COLO668 (cell line): ENCODE measurements around the gene PFAS.

Experiments used
- DNase-seq: peaks from one replicate; lab custom pipeline; 2025; ENCODE audit not compliant: unreplicated experiment; lab: John Stamatoyannopoulos, UW

Gene PFAS

DNA sequence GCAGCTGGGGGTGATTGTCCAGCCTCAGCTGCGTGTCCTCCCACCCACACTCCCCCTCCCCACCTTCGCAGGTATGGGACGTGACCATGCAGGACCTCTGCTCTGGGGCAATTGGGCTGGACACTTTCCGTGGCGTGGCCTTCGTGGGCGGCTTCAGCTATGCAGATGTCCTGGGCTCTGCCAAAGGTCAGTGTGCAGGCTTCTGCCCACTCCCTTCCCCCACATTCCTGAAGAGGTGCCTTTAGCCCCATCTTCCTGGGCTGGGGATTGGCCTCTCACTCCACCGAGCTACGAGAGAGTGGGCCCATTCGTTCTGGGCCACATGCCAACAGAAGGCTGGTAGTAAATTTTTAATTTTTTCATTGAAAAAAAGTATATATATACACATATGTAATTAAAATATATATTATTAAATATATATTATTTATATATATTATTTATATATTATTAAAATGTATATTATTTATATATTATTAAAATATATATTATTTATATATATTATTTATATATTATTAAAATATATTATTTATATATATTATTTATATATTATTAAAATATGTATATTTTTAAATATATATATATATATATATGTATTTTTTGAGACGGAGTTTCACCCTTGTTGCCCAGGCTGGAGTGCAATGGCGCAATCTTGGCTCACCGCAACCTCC lies 18.5 kb downstream of the PFAS start:
- no peak for DNase-seq

DNA sequence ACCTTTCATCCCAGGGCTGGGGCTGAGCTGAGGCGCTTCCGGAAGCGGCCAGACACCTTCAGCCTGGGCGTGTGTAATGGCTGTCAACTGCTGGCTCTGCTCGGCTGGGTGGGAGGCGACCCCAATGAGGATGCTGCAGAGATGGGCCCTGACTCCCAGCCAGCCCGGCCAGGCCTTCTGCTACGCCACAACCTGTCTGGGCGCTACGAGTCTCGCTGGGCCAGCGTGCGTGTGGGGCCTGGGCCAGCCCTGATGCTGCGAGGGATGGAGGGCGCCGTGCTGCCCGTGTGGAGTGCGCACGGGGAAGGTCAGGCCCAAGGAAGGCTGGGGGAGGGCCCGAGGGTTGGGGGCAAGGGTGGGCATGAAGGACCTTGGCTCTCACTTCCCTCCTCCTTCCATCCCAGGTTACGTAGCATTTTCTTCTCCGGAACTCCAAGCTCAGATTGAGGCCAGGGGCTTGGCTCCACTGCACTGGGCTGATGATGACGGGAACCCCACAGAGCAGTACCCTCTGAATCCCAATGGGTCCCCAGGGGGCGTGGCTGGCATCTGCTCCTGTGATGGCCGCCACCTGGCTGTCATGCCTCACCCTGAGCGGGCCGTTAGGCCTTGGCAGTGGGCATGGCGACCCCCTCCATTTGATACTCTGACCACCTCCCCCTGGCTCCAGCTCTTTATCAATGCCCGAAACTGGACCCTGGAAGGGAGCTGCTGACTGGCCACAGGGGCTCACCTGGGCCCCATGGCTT lies 19.6 kb downstream of the PFAS start:
- no peak for DNase-seq

DNA sequence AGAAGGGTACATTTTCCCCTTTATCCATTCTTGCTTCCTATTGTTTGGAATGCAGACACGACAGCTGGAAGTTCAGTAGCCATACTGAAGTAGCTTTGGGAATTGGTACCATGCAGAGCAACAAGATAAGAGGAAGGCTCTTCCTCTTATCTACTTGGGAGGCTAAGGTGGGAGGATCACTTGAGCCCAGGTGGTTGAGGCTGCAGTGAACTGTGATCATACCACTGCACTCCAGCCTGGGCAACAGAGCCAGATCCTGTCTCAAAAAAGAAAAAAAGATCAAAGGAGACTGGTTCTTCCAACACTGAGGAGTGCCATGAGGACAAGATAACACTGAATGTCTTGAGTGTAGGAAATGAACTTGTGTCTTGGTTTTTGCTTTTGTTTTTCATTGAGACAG lies 23.3 kb downstream of the PFAS start:
- DNase-seq = no peak

DNA sequence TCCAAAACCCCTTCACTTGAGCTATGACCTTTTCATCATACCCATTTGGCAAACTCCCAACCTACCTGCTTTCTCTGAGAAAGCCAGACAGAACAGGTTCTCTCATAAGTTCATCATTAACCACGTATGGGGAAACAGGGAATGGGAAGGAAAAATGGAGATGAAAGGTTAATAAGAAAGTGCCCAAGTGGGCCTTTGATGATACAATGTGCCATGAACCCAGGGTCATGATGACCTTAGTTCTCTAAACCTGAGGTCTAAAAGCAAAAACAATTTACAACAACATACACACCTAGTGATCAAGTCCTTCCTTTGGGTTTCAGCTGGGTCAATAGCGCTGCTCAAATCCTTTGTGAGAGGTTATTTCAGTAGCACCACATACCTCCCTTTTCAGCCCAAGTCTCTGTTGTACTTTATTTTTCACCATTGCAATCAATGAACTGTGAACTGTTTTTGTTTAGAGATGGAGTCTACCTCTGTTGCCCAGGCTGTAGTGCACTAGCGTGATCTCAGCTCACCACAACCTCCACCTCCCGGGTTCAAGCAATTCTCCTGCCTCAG lies 24.9 kb downstream of the PFAS start:
- no peak for DNase-seq

DNA sequence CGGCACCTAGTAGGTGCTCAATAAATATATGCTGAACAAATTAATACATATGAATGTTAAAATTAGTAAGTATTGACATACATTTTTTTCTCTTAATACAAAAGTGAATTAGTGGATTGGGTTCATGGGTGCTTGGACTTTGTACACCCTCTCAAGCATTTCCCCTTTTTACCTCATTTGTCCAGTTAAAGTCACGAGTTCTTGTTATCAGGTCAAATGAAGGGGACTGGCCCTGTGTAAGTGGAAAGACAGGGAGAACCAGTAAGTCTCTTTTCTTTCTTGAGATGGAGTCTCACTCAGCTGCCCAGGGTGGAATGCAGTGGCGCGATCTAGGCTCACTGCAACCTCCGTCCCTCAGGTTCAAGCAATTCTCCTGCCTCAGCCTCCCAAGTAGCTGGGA lies 25.7 kb downstream of the PFAS start:
- no peak for DNase-seq

DNA sequence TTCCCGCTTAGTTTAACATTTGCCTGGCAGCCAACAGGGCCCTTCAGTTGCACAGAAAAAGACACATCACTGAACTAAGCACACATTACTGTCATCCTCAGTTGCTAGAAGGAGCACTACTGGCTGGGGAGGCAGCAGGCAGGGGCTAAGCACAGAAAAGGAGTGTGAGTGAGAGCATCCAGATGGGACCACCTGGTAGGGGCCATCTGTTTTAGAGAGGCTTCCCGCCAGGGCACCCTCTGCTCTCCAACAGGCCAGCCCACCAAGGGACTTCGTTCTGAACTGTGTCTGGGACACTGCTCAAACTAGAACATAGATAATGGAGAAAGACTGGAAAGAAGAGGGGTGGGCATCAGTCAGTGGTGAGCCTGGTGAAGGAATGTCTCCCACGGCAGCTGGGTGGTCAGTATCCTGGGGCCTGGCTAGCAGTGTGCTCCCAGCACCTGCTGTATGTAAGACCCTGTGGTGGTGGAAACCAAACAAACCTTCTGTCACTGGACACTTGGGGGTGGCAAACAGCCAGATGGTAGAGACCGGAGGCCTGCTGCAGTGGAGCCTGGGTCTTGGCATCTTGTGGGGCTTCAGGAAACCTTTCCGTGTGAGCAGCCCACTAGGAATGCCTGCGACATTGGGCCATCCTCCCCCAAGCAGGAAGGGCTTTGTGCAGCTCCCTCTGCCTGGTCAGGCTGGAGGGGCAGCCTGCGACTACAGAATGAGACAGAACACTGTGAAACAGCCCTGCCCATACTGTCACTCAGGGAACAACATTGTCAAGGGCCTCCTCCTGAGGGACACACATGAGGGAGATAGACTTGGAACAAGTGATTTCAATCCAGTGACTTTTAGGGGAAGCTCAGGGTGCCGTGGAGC lies 26.6 kb downstream of the PFAS start:
- no peak for DNase-seq

DNA sequence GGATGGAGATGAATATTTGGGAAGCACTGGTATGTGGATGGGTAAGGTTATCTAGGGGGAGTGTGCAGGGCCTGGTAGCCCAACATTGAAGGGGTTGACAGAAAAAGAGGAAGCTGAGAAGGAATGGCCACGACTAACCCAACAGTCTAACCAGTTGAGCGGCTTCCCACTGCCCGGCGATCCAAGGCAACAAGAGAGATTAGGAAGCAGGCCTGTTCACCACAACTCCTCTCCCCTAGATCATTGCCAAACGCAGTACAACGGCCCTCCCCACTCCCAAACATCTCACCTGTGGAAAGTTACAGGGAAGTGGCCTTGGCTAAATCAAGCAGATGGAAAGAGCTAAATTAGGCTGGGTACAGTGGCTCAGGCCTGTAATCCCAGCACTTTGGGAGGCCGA lies 28.2 kb downstream of the PFAS start:
- DNase-seq = no peak

DNA sequence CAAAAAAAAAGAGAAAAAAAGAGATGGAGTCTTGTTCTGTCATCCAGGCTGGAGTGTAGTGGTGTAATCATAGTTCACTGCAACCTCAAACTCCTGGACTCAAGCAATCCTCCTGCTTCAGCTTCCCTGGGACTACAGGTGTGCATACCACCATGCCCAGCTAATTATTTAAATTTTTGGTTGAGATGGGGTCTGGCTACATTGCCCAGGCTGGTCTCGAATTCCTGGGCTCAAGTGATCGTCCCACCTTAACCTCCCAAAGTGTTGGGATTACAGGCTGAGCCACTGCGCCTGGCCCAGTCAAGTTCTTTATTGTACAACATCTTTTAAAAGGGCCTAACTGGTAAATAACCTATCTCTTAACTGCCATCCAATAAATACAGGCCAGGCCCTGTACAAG lies 33.3 kb downstream of the PFAS start:
- DNase-seq = no peak

DNA sequence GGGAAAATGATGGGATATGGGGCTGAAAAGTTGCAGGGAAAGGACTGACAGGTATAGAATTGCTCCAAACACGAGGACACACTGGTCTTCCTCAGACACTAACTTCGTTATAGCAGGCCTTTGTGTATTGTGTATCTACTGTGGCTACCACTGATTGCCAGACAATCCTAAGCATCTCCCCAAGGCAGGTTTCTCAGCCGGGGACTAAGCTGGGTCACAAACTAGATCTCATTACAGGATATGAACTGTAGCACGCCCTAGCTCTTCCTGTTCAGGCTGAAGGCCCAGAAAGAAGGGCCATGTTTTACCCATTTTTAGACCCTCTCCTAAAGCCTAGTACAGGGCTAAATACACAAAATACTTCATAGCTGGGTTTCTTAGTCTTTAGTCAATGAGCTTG lies 34.3 kb downstream of the PFAS start:
- no peak for DNase-seq

DNA sequence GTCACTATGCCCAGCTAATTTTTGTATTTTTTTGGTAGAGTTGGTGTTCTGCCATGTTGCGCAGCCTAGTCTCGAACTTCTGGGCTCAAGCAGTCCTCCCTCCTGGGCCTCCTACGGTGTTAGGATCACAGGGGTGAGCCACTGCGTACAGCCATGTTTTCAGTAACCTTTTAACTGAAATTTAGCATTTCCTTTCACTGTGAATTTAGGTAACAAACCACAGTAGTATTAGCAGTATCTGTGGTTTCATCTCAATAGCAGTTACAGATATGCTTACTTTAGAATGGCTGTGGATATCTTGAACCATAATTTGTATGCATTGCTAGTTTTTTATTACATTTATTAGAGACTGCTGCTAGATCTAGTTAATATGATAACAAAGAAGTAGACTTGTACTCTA lies 35.0 kb downstream of the PFAS start:
- DNase-seq = no peak

DNA sequence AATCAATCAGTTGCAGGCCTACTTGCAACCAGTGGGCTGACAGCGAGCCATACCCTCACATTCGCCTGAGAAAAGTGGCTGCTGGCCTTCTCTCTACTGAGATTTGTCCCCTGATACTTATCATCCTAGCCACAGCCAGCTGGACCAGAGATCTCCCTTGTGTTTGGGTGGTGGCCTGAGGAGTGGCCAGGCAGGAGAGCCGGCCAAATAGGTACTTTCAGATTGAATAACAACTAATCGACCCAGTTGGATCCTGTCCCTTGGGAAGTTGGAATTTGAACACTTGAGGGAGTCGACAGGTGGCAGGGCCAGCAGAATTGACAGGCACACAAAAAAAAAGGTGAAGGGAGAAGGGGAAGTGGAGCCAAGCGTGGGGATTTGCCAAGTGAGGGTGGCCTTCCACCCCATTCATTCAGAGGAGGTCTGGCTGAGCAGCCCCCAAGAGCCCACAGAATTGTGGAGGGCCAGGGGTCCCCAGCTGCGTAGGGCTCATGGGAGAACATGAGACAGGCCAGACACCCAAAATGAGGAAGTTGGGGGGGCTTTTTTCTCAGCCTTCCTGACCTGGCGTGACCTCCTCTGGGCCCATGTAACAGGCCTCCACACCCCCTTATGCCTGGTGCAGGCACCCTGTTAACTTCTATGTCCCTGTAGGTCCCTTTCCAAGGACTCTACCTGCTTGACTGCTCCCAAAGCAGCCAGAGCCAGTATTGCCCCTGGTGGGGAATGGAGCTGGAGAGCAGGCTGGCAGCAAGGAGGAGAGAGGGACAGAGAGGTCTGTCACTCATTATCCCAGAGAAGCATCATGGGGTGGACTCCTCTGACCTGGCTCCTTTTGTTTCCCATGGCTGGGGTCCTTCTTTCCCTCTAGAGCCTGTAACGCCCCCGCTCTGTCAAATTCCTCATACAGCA lies 36.4 kb downstream of the PFAS start:
- DNase-seq = no peak

DNA sequence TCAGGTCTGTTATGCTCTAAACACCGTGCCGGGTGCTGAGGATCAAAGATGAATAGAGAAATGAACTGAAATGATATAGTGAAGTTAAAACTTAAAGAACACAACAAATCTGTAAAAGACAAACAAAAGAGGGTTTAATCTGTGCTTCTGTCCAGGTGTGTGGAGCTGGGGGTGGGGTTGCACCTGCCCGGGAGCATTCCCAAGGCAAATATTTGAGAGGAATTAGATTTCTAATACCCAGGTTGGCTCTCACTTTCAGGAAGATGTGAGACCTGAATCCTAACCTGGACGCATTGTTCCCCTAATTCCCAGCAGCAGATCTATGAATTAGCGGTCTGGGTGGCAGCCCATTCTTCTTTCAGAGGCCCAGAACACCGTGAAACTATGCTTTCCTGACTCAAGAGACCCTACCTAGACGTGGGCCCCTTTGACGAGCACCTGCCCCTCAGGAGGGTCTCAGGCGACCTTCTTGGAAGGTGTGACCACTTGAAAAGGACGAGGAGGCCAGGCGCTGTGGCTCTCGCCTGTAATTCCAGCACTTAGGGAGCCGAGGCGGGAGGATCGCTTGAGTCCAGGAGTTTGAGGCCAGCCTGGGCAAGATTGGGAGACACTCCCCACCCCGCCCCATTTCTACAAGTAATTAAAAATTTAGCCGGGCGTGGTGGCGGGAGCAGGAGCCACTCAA lies 38.7 kb downstream of the PFAS start:
- peak; percentile 31 for DNase-seq

DNA sequence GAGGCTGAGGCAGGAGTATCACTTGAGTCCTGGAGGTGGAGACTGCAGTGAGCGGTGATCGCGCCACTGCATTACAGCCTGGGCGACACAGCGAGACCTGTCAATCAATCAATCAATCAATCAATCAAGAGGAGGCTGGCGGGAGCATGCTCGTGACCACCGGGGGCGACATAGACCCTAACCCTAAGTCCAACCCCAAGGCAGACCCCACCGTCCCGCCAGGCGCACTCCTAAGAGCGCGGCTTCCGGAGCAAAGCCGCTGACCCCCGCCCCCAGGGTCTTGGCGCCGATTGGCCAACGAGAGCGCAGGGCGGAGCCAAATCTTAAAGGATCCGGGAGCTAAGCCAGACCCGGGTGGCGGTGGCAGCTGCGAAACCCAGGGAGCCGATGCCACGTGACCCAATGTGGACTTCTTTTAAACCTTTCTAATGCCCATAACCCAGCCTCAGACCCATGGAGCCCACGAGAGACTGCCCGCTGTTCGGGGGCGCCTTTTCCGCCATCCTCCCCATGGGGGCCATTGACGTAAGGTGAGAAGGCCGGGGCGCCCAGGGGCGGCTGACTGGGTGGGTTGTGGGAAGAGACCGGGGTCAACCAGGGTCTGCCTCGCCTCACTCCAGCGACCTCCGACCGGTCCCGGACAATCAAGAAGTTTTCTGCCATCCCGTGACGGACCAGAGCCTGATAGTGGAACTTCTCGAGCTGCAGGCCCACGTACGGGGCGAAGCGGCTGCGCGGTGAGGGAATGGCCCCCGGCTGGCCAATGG lies 39.4 kb downstream of the PFAS start, which contains the start of gene RANGRF:
RANGRF (plus strand) TSS at position 335 of the 767 bp plus-strand sequence; CDS start at position 454, 119 bp downstream.
- peak; percentile 80 for DNase-seq

DNA sequence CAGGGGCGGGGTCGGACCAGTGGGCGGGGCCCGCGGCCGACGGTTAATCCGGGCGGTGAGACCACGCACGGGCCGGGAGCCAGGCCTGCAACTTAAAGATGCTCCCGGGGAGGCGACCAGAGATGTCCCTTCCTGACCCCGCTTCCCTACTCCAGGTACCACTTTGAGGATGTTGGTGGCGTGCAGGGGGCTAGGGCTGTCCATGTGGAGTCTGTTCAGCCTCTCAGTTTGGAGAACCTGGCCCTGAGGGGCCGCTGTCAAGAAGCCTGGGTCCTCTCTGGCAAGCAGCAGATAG lies 40.0 kb downstream of the PFAS start:
- DNase-seq = peak; percentile 59

DNA sequence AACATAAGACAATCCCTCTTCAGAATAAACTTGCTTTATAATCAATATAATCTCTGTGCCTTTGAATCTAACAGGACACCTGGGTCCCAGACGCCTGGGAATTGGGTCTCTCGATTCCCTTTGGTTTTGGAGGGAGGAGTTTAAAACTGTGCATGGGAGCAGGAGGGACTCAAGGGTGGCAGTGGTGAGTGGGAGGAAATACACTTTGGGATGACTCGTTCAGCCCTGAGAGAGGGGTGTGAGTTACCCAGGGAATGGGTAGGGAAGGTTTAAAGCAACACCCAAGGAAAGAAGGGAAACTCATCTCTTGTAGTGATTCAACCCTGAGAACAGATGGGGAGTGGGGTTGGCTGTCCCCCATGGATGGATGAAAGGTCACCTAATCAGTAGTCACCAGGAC lies 41.0 kb downstream of the PFAS start:
- DNase-seq = no peak

DNA sequence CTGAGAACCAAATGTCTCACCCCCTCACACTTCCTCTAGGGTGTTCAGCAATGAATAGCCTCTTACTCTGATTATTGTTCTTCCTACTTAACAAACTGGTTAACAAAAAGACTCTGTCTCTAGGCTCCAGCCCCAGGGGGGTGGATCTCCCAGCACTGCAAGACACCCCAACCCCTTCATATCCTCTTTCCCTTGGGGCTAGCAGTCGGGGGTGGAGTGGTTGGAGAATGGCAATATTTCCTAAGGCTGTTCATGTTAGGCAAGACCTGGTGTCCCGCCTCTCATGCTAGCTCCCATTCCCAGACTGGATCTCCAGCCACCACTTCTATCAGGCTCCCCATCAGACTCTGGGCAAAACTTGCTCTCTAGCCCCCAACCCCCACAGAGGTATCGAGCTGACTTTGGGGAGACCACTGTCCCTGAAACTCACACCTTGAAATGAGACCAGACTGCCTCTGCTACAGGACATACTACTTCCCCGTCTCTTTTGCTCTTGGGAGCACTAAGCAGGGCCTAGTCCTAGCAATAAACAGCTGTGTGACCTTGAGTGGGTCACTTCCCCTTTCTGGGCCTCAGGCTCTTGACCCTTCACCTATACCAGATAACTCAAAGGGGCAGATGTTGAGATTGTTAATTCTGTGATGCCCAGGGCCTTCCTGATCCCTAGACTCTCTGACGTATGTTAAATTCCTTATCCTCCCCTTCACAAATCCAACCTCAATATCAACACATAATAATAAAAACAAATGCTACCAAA lies 43.7 kb downstream of the PFAS start:
- no peak for DNase-seq

DNA sequence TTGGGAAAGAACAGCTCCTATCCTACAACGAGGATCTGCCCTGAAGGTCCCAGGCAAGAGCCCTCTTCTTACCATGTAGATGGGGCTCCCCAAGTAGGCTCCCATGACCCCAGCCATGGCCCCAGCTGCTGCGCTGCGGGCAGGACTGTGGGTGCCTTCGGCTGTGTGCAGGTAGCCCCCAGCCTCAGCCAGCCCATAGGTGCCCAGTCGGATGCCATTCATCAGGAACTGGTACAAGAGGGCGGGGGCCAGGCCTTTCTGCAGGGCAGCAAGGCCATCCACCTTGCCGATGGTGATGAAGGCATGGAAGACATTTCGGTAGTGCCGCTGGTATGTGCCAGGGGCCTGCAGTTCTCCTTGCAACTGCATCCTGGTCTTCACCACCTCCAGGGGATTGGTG lies 45.3 kb downstream of the PFAS start:
- no peak for DNase-seq

DNA sequence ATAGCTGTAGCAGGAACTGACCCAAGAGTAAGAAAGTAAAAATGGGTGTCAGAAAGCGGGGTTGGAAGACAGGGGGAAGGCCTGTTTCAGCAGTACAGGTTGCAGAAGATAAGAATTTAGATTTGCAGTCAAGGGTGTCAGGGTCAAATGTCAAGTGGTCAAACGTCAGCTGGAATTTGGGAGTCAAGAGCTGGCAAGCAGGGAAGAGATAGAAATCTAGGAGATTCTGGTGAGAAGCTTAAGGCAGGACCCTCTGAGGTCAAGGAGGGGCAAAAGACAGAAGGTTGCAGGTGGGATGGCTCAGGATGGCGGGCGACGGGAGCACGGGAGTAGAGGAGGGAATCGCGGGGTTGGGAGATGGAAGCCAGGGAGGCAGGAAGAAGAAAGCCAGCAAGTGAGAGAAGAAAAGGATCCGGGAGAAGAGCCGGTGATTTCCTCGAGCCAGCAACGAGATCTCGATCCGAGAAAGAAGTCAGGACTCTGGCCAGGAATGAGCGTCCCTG lies 45.8 kb downstream of the PFAS start:
- DNase-seq = no peak
